Fibroblast of lung (primary cell): ENCODE measurements around the gene CCNE1. TPM values are rescaled to one million over a fixed set of nuclear protein-coding genes. Genes with fewer than 3 reads are reported as not detected.

Experiments used
- DNase-seq, 2 donors: peaks; one replicate each; pipeline versions ENCODE4 v3.0.0 to v3.0.0-alpha.2; 2010; ENCODE audit warnings: low read depth in 2 of 2
- H2AFZ ChIP-seq: 2 replicates; pipeline ENCODE4 v1.5.1; 2012; ENCODE audit warnings: low read length, control low read depth, inconsistent platforms
- H3K27ac ChIP-seq: 2 replicates; pipeline ENCODE4 v1.5.1; 2011; ENCODE audit warnings: low read length, control low read depth; ENCODE audit not compliant: insufficient read depth
- H3K27me3 ChIP-seq: 2 replicates; pipeline ENCODE4 v1.5.1; 2011; ENCODE audit warnings: mild to moderate bottlenecking, low read length; ENCODE audit not compliant: control insufficient read depth, insufficient read depth
- H3K36me3 ChIP-seq: 2 replicates; pipeline ENCODE4 v1.5.1; 2011; ENCODE audit warnings: low read length; ENCODE audit not compliant: control insufficient read depth, insufficient read depth
- H3K4me1 ChIP-seq: 2 replicates; pipeline ENCODE4 v1.5.1; 2011; ENCODE audit warnings: low read length; ENCODE audit not compliant: control insufficient read depth, insufficient read depth; ENCODE audit errors: extremely low read depth
- H3K4me2 ChIP-seq: 2 replicates; pipeline ENCODE4 v1.5.1; 2011; ENCODE audit warnings: low read length, control low read depth; ENCODE audit not compliant: insufficient read depth; ENCODE audit errors: extremely low read depth
- H3K4me3 ChIP-seq, 4 experiments: fragments of 200-600 bp in 1 of 4; sonication (generic) in 1 of 4; replicated peaks in 1 of 4; 2 replicates each; pipeline ENCODE4 v1.5.1; 2011 to 2016; ENCODE audit warnings: low read length in 4 of 4, low read depth in 3 of 4, mild to moderate bottlenecking in 3 of 4, control low read depth in 2 of 4, inconsistent platforms in 1 of 4, mixed read lengths in 1 of 4; ENCODE audit not compliant: insufficient read depth in 1 of 4; ENCODE audit errors: control extremely low read depth in 1 of 4
- H3K79me2 ChIP-seq: 2 replicates; pipeline ENCODE4 v1.5.1; 2012; ENCODE audit warnings: mild to moderate bottlenecking, low read length, inconsistent platforms; ENCODE audit not compliant: control insufficient read depth, insufficient read depth
- H3K9ac ChIP-seq: 2 replicates; pipeline ENCODE4 v1.5.1; 2011; ENCODE audit warnings: mild to moderate bottlenecking, low read length, control low read depth; ENCODE audit not compliant: insufficient read depth
- H3K9me3 ChIP-seq: 2 replicates; pipeline ENCODE4 v1.5.1; 2012; ENCODE audit warnings: low read depth, low read length; ENCODE audit not compliant: control insufficient read depth, insufficient read depth
- H4K20me1 ChIP-seq: 2 replicates; pipeline ENCODE4 v1.5.1; 2011; ENCODE audit warnings: low read length; ENCODE audit not compliant: control insufficient read depth, insufficient read depth; ENCODE audit errors: extremely low read depth
- CTCF ChIP-seq, 2 donors: IDR thresholded peaks in 1 of 2; conservative IDR thresholded peaks in 1 of 2; 1 replicate in 1 of 2; 2 replicates in 1 of 2; pipeline ENCODE4 v1.5.1; 2011 to 2012; ENCODE audit warnings: low read length in 2 of 2, control low read depth in 1 of 2, inconsistent platforms in 1 of 2, low read depth in 1 of 2, mild to moderate bottlenecking in 1 of 2
- EZH2 ChIP-seq: IDR thresholded peaks from 2 replicates; pipeline ENCODE4 v1.5.1; 2012; ENCODE audit warnings: low read length, control low read depth, mild to moderate bottlenecking; ENCODE audit errors: missing control alignments
- polyA plus RNA-seq, 2 donors: library from polyadenylated mRNA; depleted of rRNA in 1 of 2; stranded (reverse) in 1 of 2; unstranded in 1 of 2; fragments of >200 nt; gene quantifications; 2 replicates each; pipeline ENCODE4 v1.2.1, GENCODE V29; 2011 to 2012; ENCODE audit warnings: missing spikeins in 1 of 2
- total RNA-seq: library from RNA; depleted of rRNA; stranded (reverse); fragments of >200 nt; gene quantifications from 2 replicates; pipeline ENCODE4 v1.2.1, GENCODE V29; 2014

CCNE1 gene
- total and polyA plus RNA-seq, 2 donors (not counting 1 experiment from before 2014, with no cell fraction given): 4.8 to 5.3 TPM

GRCh38 chr19:29831041-29831548, 19.3 kb downstream of the CCNE1 start:
- H2AFZ ChIP-seq: no peak overlapping the region
- no peaks in the 10 kb centered on the region for H3K9me3 ChIP-seq
- H3K79me2 ChIP-seq: no peaks in the 10 kb centered on the region
- no peak overlapping the region for H3K4me2 ChIP-seq
- TF ChIP-seq EZH2 (no peak), CTCF (conservative IDR thresholded peaks at IDR 0.05 in 1 of 2, IDR thresholded peaks at IDR 0.05 in 1 of 2; ENCODE audit: low read depth in 1 of 2, low read length in 2 of 2) (no peak)
- H3K36me3 ChIP-seq: no peaks in the 10 kb centered on the region
- no peaks in the 10 kb centered on the region for H4K20me1 ChIP-seq
- H3K9ac ChIP-seq: no peak overlapping the region
- no peak overlapping the region for H3K4me3 ChIP-seq
- no peak for DNase-seq
- H3K4me1 ChIP-seq: no peaks in the 10 kb centered on the region
- no peaks in the 10 kb centered on the region for H3K27me3 ChIP-seq
- no peak overlapping the region for H3K27ac ChIP-seq

- Histone ChIP-seq H3K79me2 (no peaks in the 10 kb centered on the region), H3K4me2 (no peak overlapping the region), H3K4me3 (no peak overlapping the region), H3K36me3 (no peaks in the 10 kb centered on the region), H3K9me3 (no peaks in the 10 kb centered on the region), H3K4me1 (no peaks in the 10 kb centered on the region), H4K20me1 (no peaks in the 10 kb centered on the region), H3K9ac (no peak overlapping the region), H2AFZ (no peak overlapping the region), H3K27ac (no peak overlapping the region), H3K27me3 (no peaks in the 10 kb centered on the region)
- TF ChIP-seq EZH2: no peak
- no peak for TF ChIP-seq CTCF (conservative IDR thresholded peaks at IDR 0.05 in 1 of 2, IDR thresholded peaks at IDR 0.05 in 1 of 2; ENCODE audit: low read depth in 1 of 2, low read length in 2 of 2)
- no peak for DNase-seq
Observed at GRCh38 chr19:29831686-29832085, 19.9 kb downstream of the CCNE1 start.

DNA sequence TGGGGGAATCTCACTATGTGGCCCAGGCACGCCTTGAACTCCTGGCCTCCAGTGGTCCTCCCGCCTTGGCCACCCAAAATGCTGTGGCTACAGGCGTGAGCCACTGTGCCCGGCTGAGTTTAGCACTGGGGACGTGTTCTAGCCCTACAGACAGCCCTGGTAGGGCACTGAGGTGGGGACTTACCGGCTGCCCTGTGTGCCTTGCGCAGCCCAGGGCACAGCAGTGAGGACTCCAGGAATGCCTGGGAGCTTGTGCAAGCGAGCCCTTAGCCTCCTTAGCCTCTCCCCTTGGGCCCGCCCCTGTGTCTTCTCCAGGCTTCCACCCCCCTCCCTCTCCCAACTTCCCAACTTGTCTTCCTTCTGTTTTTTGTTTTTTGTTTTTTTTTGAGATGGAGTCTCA, 21.0 kb downstream of the CCNE1 start:
- Histone ChIP-seq H3K4me3 (no peak overlapping the region), H3K4me2 (no peak overlapping the region), H3K9me3 (no peaks in the 10 kb centered on the region), H3K27ac (no peak overlapping the region), H3K4me1 (no peaks in the 10 kb centered on the region), H3K36me3 (no peaks in the 10 kb centered on the region), H4K20me1 (no peaks in the 10 kb centered on the region), H2AFZ (no peak overlapping the region), H3K27me3 (no peaks in the 10 kb centered on the region), H3K79me2 (no peaks in the 10 kb centered on the region), H3K9ac (no peak overlapping the region)
- TF ChIP-seq CTCF (conservative IDR thresholded peaks at IDR 0.05 in 1 of 2, IDR thresholded peaks at IDR 0.05 in 1 of 2; ENCODE audit: low read depth in 1 of 2, low read length in 2 of 2): no peak
- DNase-seq: no peak
